OCI-LY7 (cell line): ENCODE measurements around the gene U2SURP. TPM values are rescaled to one million over a fixed set of nuclear protein-coding genes. Genes with fewer than 3 reads are reported as not detected.

Experiments
- BruUV-seq: library from RNA; stranded (reverse); fragments of 400-500 nt; replicated peaks from 2 replicates; lab custom pipeline; 2021; lab: Mats Ljungman, UMichigan
- CTCF ChIA-PET: fragments of 300-600 bp; sonication (Branson Sonifier 250); formaldehyde crosslinking; loops from one replicate; lab custom pipeline; 2022; ENCODE audit warnings: antibody characterized with exemption; ENCODE audit not compliant: unreplicated experiment; lab: Charles Lee
- POLR2A ChIA-PET: fragments of 300-600 bp; sonication (Branson Sonifier 250); formaldehyde crosslinking; loops from one replicate; lab custom pipeline; 2022; ENCODE audit warnings: antibody characterized with exemption; lab: Charles Lee
- DNase-seq: peaks from one replicate; pipeline ENCODE4 v3.0.0-alpha.2; 2015; ENCODE audit warnings: low spot score
- H2AFZ ChIP-seq: fragments of 200-600 bp; sonication (generic), shearing (Covaris generic); 2 replicates; pipeline ENCODE4 v1.6.1; 2014; ENCODE audit warnings: mild to moderate bottlenecking, antibody characterized with exemption, low read length, moderate library complexity
- H3K27ac ChIP-seq: fragments of 200-600 bp; sonication (generic); 2 replicates; pipeline ENCODE4 v1.5.1; 2014; ENCODE audit warnings: mixed run types, low read depth, mild to moderate bottlenecking, moderate library complexity, low read length, inconsistent platforms; ENCODE audit not compliant: poor library complexity, severe bottlenecking
- H3K36me3 ChIP-seq: fragments of 200-600 bp; sonication (generic); 2 replicates; pipeline ENCODE4 v1.6.1; 2014; ENCODE audit warnings: mild to moderate bottlenecking, antibody characterized with exemption, low read length, moderate library complexity, mixed read lengths; ENCODE audit not compliant: insufficient read depth
- H3K4me1 ChIP-seq: fragments of 200-600 bp; sonication (generic); 2 replicates; pipeline ENCODE4 v1.5.1; 2014; ENCODE audit warnings: mild to moderate bottlenecking, low read length; ENCODE audit not compliant: insufficient read depth, poor library complexity, severe bottlenecking
- H3K4me2 ChIP-seq: fragments of 200-600 bp; sonication (generic); 2 replicates; pipeline ENCODE4 v1.6.1; 2014; ENCODE audit warnings: mild to moderate bottlenecking, low read length
- H3K4me3 ChIP-seq: fragments of 200-600 bp; sonication (generic); 2 replicates; pipeline ENCODE4 v1.5.1; 2014; ENCODE audit warnings: mild to moderate bottlenecking, low read depth, low read length; ENCODE audit not compliant: poor library complexity, severe bottlenecking
- H3K79me2 ChIP-seq: fragments of 200-600 bp; sonication (generic); 2 replicates; pipeline ENCODE4 v1.6.1; 2016; ENCODE audit warnings: low read depth, mild to moderate bottlenecking, low read length, moderate library complexity, mixed read lengths; ENCODE audit not compliant: insufficient read depth
- H3K9me2 ChIP-seq: fragments of 200-600 bp; sonication (generic); 2 replicates; pipeline ENCODE4 v1.6.1; 2016; ENCODE audit warnings: mild to moderate bottlenecking, low read length, mixed read lengths; ENCODE audit not compliant: insufficient read depth
- H3K9me3 ChIP-seq: fragments of 200-600 bp; sonication (generic); 2 replicates; pipeline ENCODE4 v1.6.1; 2014; ENCODE audit warnings: mild to moderate bottlenecking, mixed run types, low read length, mixed read lengths
- H4K20me1 ChIP-seq: fragments of 200-600 bp; sonication (generic); 2 replicates; pipeline ENCODE4 v1.6.1; 2014; ENCODE audit warnings: mild to moderate bottlenecking, antibody characterized with exemption, low read length, moderate library complexity, mixed read lengths; ENCODE audit not compliant: insufficient read depth
- EZH2phosphoT487 ChIP-seq: fragments of 200-600 bp; sonication (generic); IDR thresholded peaks from 2 replicates; pipeline ENCODE4 v1.6.1; 2018; ENCODE audit warnings: low read depth, borderline replicate concordance, mild to moderate bottlenecking, mixed run types, antibody characterized with exemption, low read length, moderate library complexity, mixed read lengths
- intact Hi-C: fragments of 100-400 bp; cut with micrococcal nuclease; formaldehyde crosslinking; loops from one replicate; pipeline ENCODE4 v1.10.0; 2022; ENCODE audit not compliant: unreplicated experiment
- total RNA-seq, 2 experiments: library from RNA; depleted of rRNA in 1 of 2; stranded (reverse); fragments of >200 nt in 1 of 2; shearing (Covaris generic) in 1 of 2; gene quantifications; 2 replicates each; pipeline ENCODE4 v1.2.3, GENCODE V29; 2014 to 2022
- TF ChIP-seq, protein P1 (sequence below): fragments of 200-600 bp; sonication (generic); conservative IDR thresholded peaks from 2 replicates; pipeline ENCODE4 v1.5.1; 2014; ENCODE audit warnings: mild to moderate bottlenecking, antibody characterized with exemption, low read length, moderate library complexity, mixed read lengths

Gene U2SURP
- total RNA-seq, 2 experiments from 2014 or later: 108 to 185 TPM

GRCh38 chr3:142981108-142981507 lies 20.3 kb upstream of the U2SURP start:
- CTCF ChIA-PET: no interaction called here
- BruUV-seq: no TSS peak
- Histone ChIP-seq H3K9me2 (no peaks in the 10 kb centered on the region), H3K9me3 (no peaks in the 10 kb centered on the region), H3K4me1 (no peaks in the 10 kb centered on the region), H3K4me3 (no peak overlapping the region), H3K79me2 (no peaks in the 10 kb centered on the region), H2AFZ (no peak overlapping the region), H3K36me3 (no peaks in the 10 kb centered on the region), H3K4me2 (no peak overlapping the region), H4K20me1 (no peaks in the 10 kb centered on the region), H3K27ac (no peak overlapping the region)
- POLR2A ChIA-PET: interaction anchor here (0.7 kb wide), 1 partner anchor 659 kb away, joined by 3 read pairs; no protein-coding TSS in a partner anchor
- intact Hi-C loops: no loop called here
- TF ChIP-seq, protein P1, sequence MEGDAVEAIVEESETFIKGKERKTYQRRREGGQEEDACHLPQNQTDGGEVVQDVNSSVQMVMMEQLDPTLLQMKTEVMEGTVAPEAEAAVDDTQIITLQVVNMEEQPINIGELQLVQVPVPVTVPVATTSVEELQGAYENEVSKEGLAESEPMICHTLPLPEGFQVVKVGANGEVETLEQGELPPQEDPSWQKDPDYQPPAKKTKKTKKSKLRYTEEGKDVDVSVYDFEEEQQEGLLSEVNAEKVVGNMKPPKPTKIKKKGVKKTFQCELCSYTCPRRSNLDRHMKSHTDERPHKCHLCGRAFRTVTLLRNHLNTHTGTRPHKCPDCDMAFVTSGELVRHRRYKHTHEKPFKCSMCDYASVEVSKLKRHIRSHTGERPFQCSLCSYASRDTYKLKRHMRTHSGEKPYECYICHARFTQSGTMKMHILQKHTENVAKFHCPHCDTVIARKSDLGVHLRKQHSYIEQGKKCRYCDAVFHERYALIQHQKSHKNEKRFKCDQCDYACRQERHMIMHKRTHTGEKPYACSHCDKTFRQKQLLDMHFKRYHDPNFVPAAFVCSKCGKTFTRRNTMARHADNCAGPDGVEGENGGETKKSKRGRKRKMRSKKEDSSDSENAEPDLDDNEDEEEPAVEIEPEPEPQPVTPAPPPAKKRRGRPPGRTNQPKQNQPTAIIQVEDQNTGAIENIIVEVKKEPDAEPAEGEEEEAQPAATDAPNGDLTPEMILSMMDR: no peak
- no peak for TF ChIP-seq EZH2phosphoT487
- no peak for DNase-seq

- Histone ChIP-seq H3K36me3 (no peaks in the 10 kb centered on the region), H3K4me3 (no peak overlapping the region), H3K79me2 (no peaks in the 10 kb centered on the region), H3K9me3 (no peaks in the 10 kb centered on the region), H3K4me2 (no peak overlapping the region), H3K4me1 (no peaks in the 10 kb centered on the region), H4K20me1 (no peaks in the 10 kb centered on the region), H3K9me2 (no peaks in the 10 kb centered on the region), H2AFZ (no peak overlapping the region), H3K27ac (no peak overlapping the region)
- intact Hi-C loops: no loop called here
- ChIA-PET CTCF (interaction anchor here (0.6 to 0.7 kb wide), 2 partner anchors 19 to 395 kb away, joined by 3 to 5 read pairs; partner anchors contain the start of gene U2SURP), POLR2A (interaction anchor here (0.6 to 0.7 kb wide), 2 partner anchors 12 to 459 kb away, joined by 3 read pairs; no protein-coding TSS in a partner anchor)
- no TSS peak for BruUV-seq
- TF ChIP-seq, protein P1: no peak
- no peak for TF ChIP-seq EZH2phosphoT487
- DNase-seq: no peak
These were observed 19.2 kb upstream of the U2SURP start for GRCh38 chr3:142982038-142982773.

DNA sequence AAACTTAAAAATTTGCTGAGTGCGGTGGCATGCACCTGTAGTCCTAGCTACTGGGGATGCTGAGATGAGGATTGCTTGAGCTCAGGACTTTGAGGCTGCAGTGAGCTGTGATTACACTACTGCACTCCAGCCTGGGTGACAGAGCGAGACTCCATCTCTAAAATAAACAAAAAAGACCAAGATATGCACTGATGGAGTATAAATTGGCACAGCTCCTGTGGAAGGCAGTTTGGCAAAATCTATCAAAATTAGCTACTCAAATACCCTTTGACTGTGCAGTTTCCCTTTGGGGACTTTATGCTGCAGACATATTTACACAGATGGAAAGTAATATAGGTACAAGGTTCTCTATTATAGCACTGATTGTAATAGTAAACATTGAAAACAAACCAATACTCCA lies 18.1 kb upstream of the U2SURP start:
- intact Hi-C loops: no loop called here
- H3K36me3 ChIP-seq: no peaks in the 10 kb centered on the region
- POLR2A ChIA-PET: interaction anchor here (0.6 kb wide), 2 partner anchors 13 to 614 kb away, joined by 3 to 4 read pairs; no protein-coding TSS in a partner anchor
- BruUV-seq: no TSS peak
- no peaks in the 10 kb centered on the region for H3K79me2 ChIP-seq
- TF ChIP-seq, protein P1: no peak
- no peak for TF ChIP-seq EZH2phosphoT487
- no peaks in the 10 kb centered on the region for H3K9me3 ChIP-seq
- CTCF ChIA-PET: interaction anchor here (0.7 kb wide), 1 partner anchor 18 kb away, joined by 3 read pairs; the partner anchor contains the start of gene U2SURP
- H3K4me3 ChIP-seq: no peak overlapping the region
- H4K20me1 ChIP-seq: no peaks in the 10 kb centered on the region
- no peak for DNase-seq
- H3K4me2 ChIP-seq: no peak overlapping the region
- H2AFZ ChIP-seq: no peak overlapping the region
- no peak overlapping the region for H3K27ac ChIP-seq
- no peaks in the 10 kb centered on the region for H3K9me2 ChIP-seq
- H3K4me1 ChIP-seq: no peaks in the 10 kb centered on the region
